HCT116 (cell line): Measurements from ENCODE around the gene TCEA3. TPM values are rescaled to one million over a fixed set of nuclear protein-coding genes. Genes with fewer than 3 reads are reported as not detected.

Source experiments
- ATAC-seq: fragments of 200-7000 bp; cut with Tn5 transposase; 2 replicates; pipeline ENCODE4 v1.9.1; 2020; ENCODE audit warnings: mild to moderate bottlenecking, moderate library complexity
- BruUV-seq: library from RNA; stranded (reverse); fragments of 400-500 nt; replicated peaks from 2 replicates; lab custom pipeline; 2021; lab: Mats Ljungman, UMichigan
- CTCF ChIA-PET: fragments of 300-600 bp; sonication (Branson Sonifier 250); formaldehyde crosslinking; loops from one replicate; lab custom pipeline; 2021; ENCODE audit warnings: antibody characterized with exemption; lab: Charles Lee
- POLR2A ChIA-PET: fragments of 300-600, 350-600 bp; sonication (Branson Sonifier 250); formaldehyde crosslinking; loops from one replicate; lab custom pipeline; 2021; ENCODE audit warnings: antibody characterized with exemption; lab: Charles Lee
- RAD21 ChIA-PET, 2 experiments: fragments of 300-600 bp; sonication (Branson Sonifier 250); formaldehyde crosslinking; loops; one replicate each; lab custom pipeline; 2023; ENCODE audit warnings: low total read pairs in 2 of 2; ENCODE audit not compliant: uncharacterized antibody in 2 of 2, unreplicated experiment in 2 of 2, low non-redundant PET in 1 of 2; lab: Charles Lee
- DNase-seq: peaks from one replicate; pipeline ENCODE4 v3.0.0-alpha.2; 2010; ENCODE audit warnings: low read depth, low spot score
- H2AFZ ChIP-seq: fragments of 200-600 bp; shearing (Covaris generic), sonication (generic); 2 replicates; pipeline ENCODE4 v1.6.1; 2017; ENCODE audit warnings: low read depth, mixed run types, mixed read lengths, antibody characterized with exemption, low read length; ENCODE audit not compliant: poor library complexity, severe bottlenecking
- H3K27ac ChIP-seq: 2 replicates; pipeline ENCODE4 v1.5.1; 2012; ENCODE audit warnings: low read depth, low read length
- H3K27me3 ChIP-seq: fragments of 200-600 bp; sonication (generic); 2 replicates; pipeline ENCODE4 v1.6.1; 2016; ENCODE audit warnings: mixed run types, low read length, mixed read lengths; ENCODE audit not compliant: insufficient read depth
- H3K36me3 ChIP-seq, 2 experiments: fragments of 200-500 bp in 1 of 2; fragments of 200-600 bp in 1 of 2; sonication (Bioruptor generic) in 1 of 2; sonication (generic) in 1 of 2; 2 replicates each; pipeline versions ENCODE4 v1.5.1 to v1.6.1; 2014 to 2016; ENCODE audit warnings: low read length in 2 of 2, inconsistent platforms in 1 of 2, mixed read lengths in 1 of 2, mixed run types in 1 of 2; ENCODE audit not compliant: insufficient read depth in 2 of 2, control insufficient read depth in 1 of 2
- H3K4me1 ChIP-seq, 2 experiments: fragments of 200-600 bp in 1 of 2; sonication (generic) in 1 of 2; 2 replicates each; pipeline versions ENCODE4 v1.5.1 to v1.6.1; 2012 to 2017; ENCODE audit warnings: low read length in 2 of 2, inconsistent platforms in 1 of 2, mild to moderate bottlenecking in 1 of 2, mixed read lengths in 1 of 2, mixed run types in 1 of 2, moderate library complexity in 1 of 2; ENCODE audit not compliant: insufficient read depth in 2 of 2, control insufficient read depth in 1 of 2
- H3K4me2 ChIP-seq: fragments of 200-600 bp; sonication (generic); 2 replicates; pipeline ENCODE4 v1.6.1; 2017; ENCODE audit warnings: mixed run types, low read length, mixed read lengths
- H3K4me3 ChIP-seq, 2 experiments: fragments of 200-600 bp in 1 of 2; sonication (generic) in 1 of 2; replicated peaks in 1 of 2; 2 replicates each; pipeline ENCODE4 v1.5.1; 2011 to 2016; ENCODE audit warnings: low read length in 2 of 2, control low read depth in 1 of 2, low read depth in 1 of 2, mild to moderate bottlenecking in 1 of 2, mixed read lengths in 1 of 2, mixed run types in 1 of 2
- H3K79me2 ChIP-seq: fragments of 200-600 bp; sonication (generic); 2 replicates; pipeline ENCODE4 v1.6.1; 2017; ENCODE audit warnings: mild to moderate bottlenecking, mixed run types, low read length, moderate library complexity, mixed read lengths; ENCODE audit not compliant: insufficient read depth
- H3K9ac ChIP-seq: fragments of 200-600 bp; sonication (generic); 2 replicates; pipeline ENCODE4 v1.6.1; 2016; ENCODE audit warnings: low read length, mixed read lengths
- H3K9me2 ChIP-seq: fragments of 200-600 bp; sonication (generic), shearing (Covaris generic); 2 replicates; pipeline ENCODE4 v1.6.1; 2017; ENCODE audit warnings: mixed run types, mild to moderate bottlenecking, moderate library complexity; ENCODE audit not compliant: insufficient read depth
- H3K9me3 ChIP-seq, 2 experiments: fragments of 200-500 bp in 1 of 2; fragments of 200-600 bp in 1 of 2; sonication (Bioruptor generic) in 1 of 2; sonication (generic) in 1 of 2; 2 replicates each; pipeline ENCODE4 v1.6.1; 2014 to 2017; ENCODE audit warnings: low read length in 2 of 2, mixed read lengths in 2 of 2, inconsistent platforms in 1 of 2, low read depth in 1 of 2, mild to moderate bottlenecking in 1 of 2, mixed run types in 1 of 2, moderate library complexity in 1 of 2; ENCODE audit not compliant: control insufficient read depth in 1 of 2, insufficient read depth in 1 of 2
- H4K20me1 ChIP-seq: fragments of 200-600 bp; sonication (generic), shearing (Covaris generic); 2 replicates; pipeline ENCODE4 v1.6.1; 2017; ENCODE audit warnings: mixed run types, mild to moderate bottlenecking, moderate library complexity; ENCODE audit not compliant: insufficient read depth
- ATF3 ChIP-seq: IDR thresholded peaks from 2 replicates; pipeline ENCODE4 v1.6.1; 2012
- CEBPB ChIP-seq: IDR thresholded peaks from 2 replicates; pipeline ENCODE4 v1.6.1; 2012; ENCODE audit warnings: low read depth
- ELF1 ChIP-seq: IDR thresholded peaks from 2 replicates; pipeline ENCODE4 v1.6.1; 2012; ENCODE audit warnings: low read depth, borderline replicate concordance
- EZH2phosphoT487 ChIP-seq: fragments of 200-600 bp; IDR thresholded peaks from 2 replicates; pipeline ENCODE4 v1.6.1; 2018; ENCODE audit warnings: antibody characterized with exemption, borderline replicate concordance
- FOSL1 ChIP-seq: IDR thresholded peaks from 2 replicates; pipeline ENCODE4 v1.6.1; 2012; ENCODE audit warnings: low read depth
- POLR2A ChIP-seq: IDR thresholded peaks from 2 replicates; pipeline ENCODE4 v1.7.0; 2011; ENCODE audit warnings: borderline replicate concordance; ENCODE audit not compliant: insufficient read depth, insufficient read length; ENCODE audit errors: extremely low read depth
- RAD21 ChIP-seq: IDR thresholded peaks from 2 replicates; pipeline ENCODE4 v1.6.1; 2012; ENCODE audit warnings: low read depth, mild to moderate bottlenecking
- REST ChIP-seq: IDR thresholded peaks from 2 replicates; pipeline ENCODE4 v1.6.1; 2012; ENCODE audit warnings: low read depth
- SIN3A ChIP-seq: IDR thresholded peaks from 2 replicates; pipeline ENCODE4 v1.6.1; 2012; ENCODE audit warnings: low read depth
- SP1 ChIP-seq: IDR thresholded peaks from 2 replicates; pipeline ENCODE4 v1.6.1; 2012; ENCODE audit warnings: low read depth
- TCF7L2 ChIP-seq: IDR thresholded peaks from 2 replicates; pipeline ENCODE4 v1.7.0; 2011; ENCODE audit warnings: borderline replicate concordance, inconsistent platforms; ENCODE audit not compliant: insufficient read depth, insufficient read length; ENCODE audit errors: extremely low read depth
- YY1 ChIP-seq: IDR thresholded peaks from 2 replicates; pipeline ENCODE4 v1.6.1; 2011; ENCODE audit warnings: low read length, low read depth, moderate library complexity, mild to moderate bottlenecking; ENCODE audit not compliant: insufficient replicate concordance; ENCODE audit errors: extremely low read depth
- ZBTB33 ChIP-seq: IDR thresholded peaks from 2 replicates; pipeline ENCODE4 v1.6.1; 2011; ENCODE audit warnings: mild to moderate bottlenecking, low read length, moderate library complexity; ENCODE audit not compliant: insufficient replicate concordance; ENCODE audit errors: extremely low read depth
- intact Hi-C: fragments of 100-400 bp; cut with micrococcal nuclease; formaldehyde crosslinking; loops from 2 replicates; pipeline ENCODE4 v1.10.0; 2022
- total RNA-seq: library from RNA; stranded (reverse); gene quantifications from one replicate; pipeline ENCODE4 v1.2.1, GENCODE V29; 2021; ENCODE audit not compliant: unreplicated experiment
- TF ChIP-seq, protein P1 (sequence below): IDR thresholded peaks from 2 replicates; pipeline ENCODE4 v1.6.1; 2012

TCEA3 gene
- total RNA-seq, 1 experiment from 2014 or later: 3.7 TPM

GRCh38 chr1:23452011-23452411 is 27.5 kb upstream of the TCEA3 start (continued):
- TF ChIP-seq TCF7L2: no peak
- TF ChIP-seq, protein P1, sequence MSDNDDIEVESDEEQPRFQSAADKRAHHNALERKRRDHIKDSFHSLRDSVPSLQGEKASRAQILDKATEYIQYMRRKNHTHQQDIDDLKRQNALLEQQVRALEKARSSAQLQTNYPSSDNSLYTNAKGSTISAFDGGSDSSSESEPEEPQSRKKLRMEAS: peak; percentile 62; the same call in 1 of the 2 replicates
- TF ChIP-seq SP1: peak; percentile 63
- no peak for TF ChIP-seq ELF1
- TF ChIP-seq FOSL1: no peak
- TF ChIP-seq REST: no peak

DNA sequence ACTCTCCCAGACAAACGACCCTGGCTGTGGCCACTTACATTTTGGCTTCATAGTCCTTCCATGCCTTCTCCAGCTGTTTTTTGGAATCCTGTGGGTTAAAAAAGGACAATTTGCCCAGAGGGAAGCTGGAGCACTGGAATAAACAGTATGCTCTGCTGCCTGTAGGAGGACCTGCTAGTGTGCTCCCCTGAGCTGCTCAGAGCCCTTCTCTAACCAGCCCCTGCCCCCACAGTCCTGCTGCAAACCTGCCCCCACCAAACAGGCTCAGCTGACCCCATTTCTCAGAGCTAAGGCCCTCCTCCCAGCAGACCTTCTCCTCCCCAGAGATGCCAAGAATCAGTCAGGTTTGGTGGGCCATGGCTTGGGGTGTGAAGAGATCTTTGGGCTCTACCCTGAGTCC is 26.9 kb upstream of the TCEA3 start:
- H3K9ac ChIP-seq: peak overlapping the region; percentile 15; the same call in 1 of the 2 replicates
- no TSS peak for BruUV-seq
- H3K27ac ChIP-seq: no peak overlapping the region
- no peak overlapping the region for H3K4me3 ChIP-seq
- ATAC-seq (peak; percentile 40), DNase-seq (no peak)
- H3K9me3 ChIP-seq: no peaks in the 10 kb centered on the region
- H3K9me2 ChIP-seq: no peaks in the 10 kb centered on the region
- intact Hi-C loops: no loop called here
- peak overlapping the region; percentile 60 for H3K4me2 ChIP-seq
- ChIA-PET RAD21 (no interaction called here), CTCF (no interaction called here), POLR2A (interaction anchor here (0.9 kb wide), 1 partner anchor 33 kb away, joined by 4 read pairs; the partner anchor contains the start of gene ASAP3)
- no peaks in the 10 kb centered on the region for H3K79me2 ChIP-seq
- no peaks in the 10 kb centered on the region for H4K20me1 ChIP-seq
- no peaks in the 10 kb centered on the region for H3K36me3 ChIP-seq
- no peaks in the 10 kb centered on the region for H3K27me3 ChIP-seq
- no peak overlapping the region for H2AFZ ChIP-seq
- H3K4me1 ChIP-seq: peaks cover 14 to 21% of the 10 kb centered on the region in 2 experiments
- TF ChIP-seq EZH2phosphoT487: no peak
- no peak for TF ChIP-seq ZBTB33
- TF ChIP-seq ELF1: no peak
- TF ChIP-seq POLR2A: no peak
- TF ChIP-seq, protein P1: no peak
- TF ChIP-seq YY1: no peak
- no peak for TF ChIP-seq REST
- TF ChIP-seq SIN3A: no peak
- no peak for TF ChIP-seq CEBPB
- TF ChIP-seq TCF7L2: no peak
- TF ChIP-seq ATF3: no peak
- no peak for TF ChIP-seq RAD21
